Ishikawa (cell line): ENCODE results near the gene PAPPA.

ENCODE experiments used
- CEBPB ChIP-seq: IDR thresholded peaks from 2 replicates; pipeline ENCODE4 v1.6.1; 2012
- CREB1 ChIP-seq: IDR thresholded peaks from 2 replicates; pipeline ENCODE4 v1.6.1; 2012; ENCODE audit warnings: low read depth
- EGR1 ChIP-seq: IDR thresholded peaks from 2 replicates; pipeline ENCODE4 v1.6.1; 2012
- EP300 ChIP-seq: IDR thresholded peaks from 2 replicates; pipeline ENCODE4 v1.6.1; 2012; ENCODE audit warnings: borderline replicate concordance
- FOXM1 ChIP-seq: IDR thresholded peaks from 2 replicates; pipeline ENCODE4 v1.6.1; 2012; ENCODE audit warnings: low read depth, borderline replicate concordance
- NFIC ChIP-seq: IDR thresholded peaks from 2 replicates; pipeline ENCODE4 v1.6.1; 2012
- RAD21 ChIP-seq: IDR thresholded peaks from 2 replicates; pipeline ENCODE4 v1.6.1; 2012; ENCODE audit warnings: low read depth
- TAF1 ChIP-seq: IDR thresholded peaks from 2 replicates; pipeline ENCODE4 v1.6.1; 2012; ENCODE audit warnings: low read depth, mild to moderate bottlenecking
- TCF12 ChIP-seq: IDR thresholded peaks from 2 replicates; pipeline ENCODE4 v1.6.1; 2012; ENCODE audit warnings: low read depth
- TEAD4 ChIP-seq: IDR thresholded peaks from 2 replicates; pipeline ENCODE4 v1.6.1; 2012
- YY1 ChIP-seq: IDR thresholded peaks from 2 replicates; pipeline ENCODE4 v1.6.1; 2012; ENCODE audit warnings: low read depth
- ZBTB7A ChIP-seq: IDR thresholded peaks from 2 replicates; pipeline ENCODE4 v1.6.1; 2012; ENCODE audit warnings: low read depth
- TF ChIP-seq, protein P1 (sequence below): IDR thresholded peaks from 2 replicates; pipeline ENCODE4 v1.6.1; 2012
- TF ChIP-seq, protein P2 (sequence below): IDR thresholded peaks from 2 replicates; pipeline ENCODE4 v1.6.1; 2012; ENCODE audit warnings: low read depth, mild to moderate bottlenecking
- TF ChIP-seq, protein P3 (sequence below): IDR thresholded peaks from 2 replicates; pipeline ENCODE4 v1.6.1; 2012

The PAPPA gene

DNA sequence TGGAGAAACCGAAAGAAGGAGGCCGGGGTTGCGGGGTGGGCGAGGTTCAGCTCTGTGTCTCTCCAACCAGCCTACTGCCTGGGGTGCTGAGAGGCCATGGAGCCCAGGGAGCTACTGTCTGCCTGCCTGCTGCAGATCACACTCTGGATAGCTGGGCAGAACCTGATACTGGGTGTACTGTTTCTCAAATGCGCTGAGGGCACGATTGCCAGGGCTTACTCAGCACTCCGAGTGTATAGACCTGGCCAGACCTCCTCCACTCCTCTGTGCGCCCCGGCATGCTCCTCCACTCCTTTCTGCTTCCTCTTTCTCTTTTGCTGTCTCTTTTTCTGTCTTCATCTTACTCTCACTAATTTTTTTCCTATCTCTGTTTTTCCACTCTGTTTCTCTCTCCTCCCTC lies 215.1 kb downstream of the PAPPA start:
- TF ChIP-seq RAD21, result no peak
- no peak for TF ChIP-seq FOXM1
- no peak for TF ChIP-seq TCF12

DNA sequence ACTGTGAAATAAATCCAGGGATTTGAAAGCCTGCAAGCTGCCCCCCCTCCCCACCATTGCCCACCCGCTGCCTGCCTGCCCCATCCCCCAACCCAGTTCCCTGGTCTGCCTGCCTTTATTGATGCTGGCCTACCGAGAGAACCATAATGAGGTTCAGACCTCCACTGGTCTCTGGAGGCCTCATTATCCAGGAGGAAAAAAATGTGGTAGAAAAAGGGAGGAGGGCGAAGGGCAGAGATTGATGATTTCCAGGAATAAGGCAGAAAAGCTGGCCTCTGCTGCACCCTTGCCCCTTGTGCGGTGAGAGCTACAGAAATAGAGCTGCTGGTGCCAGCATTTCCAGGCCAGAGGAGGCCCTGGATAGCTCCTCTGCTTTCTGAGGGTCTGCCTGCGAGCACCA lies 216.1 kb downstream of the PAPPA start:
- TF ChIP-seq YY1, result no peak
- TF ChIP-seq EGR1, result no peak
- TF ChIP-seq CREB1, result no peak
- TF ChIP-seq, protein P1, sequence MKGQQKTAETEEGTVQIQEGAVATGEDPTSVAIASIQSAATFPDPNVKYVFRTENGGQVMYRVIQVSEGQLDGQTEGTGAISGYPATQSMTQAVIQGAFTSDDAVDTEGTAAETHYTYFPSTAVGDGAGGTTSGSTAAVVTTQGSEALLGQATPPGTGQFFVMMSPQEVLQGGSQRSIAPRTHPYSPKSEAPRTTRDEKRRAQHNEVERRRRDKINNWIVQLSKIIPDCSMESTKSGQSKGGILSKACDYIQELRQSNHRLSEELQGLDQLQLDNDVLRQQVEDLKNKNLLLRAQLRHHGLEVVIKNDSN, result no peak
- TF ChIP-seq RAD21, result no peak
- TF ChIP-seq, protein P2, sequence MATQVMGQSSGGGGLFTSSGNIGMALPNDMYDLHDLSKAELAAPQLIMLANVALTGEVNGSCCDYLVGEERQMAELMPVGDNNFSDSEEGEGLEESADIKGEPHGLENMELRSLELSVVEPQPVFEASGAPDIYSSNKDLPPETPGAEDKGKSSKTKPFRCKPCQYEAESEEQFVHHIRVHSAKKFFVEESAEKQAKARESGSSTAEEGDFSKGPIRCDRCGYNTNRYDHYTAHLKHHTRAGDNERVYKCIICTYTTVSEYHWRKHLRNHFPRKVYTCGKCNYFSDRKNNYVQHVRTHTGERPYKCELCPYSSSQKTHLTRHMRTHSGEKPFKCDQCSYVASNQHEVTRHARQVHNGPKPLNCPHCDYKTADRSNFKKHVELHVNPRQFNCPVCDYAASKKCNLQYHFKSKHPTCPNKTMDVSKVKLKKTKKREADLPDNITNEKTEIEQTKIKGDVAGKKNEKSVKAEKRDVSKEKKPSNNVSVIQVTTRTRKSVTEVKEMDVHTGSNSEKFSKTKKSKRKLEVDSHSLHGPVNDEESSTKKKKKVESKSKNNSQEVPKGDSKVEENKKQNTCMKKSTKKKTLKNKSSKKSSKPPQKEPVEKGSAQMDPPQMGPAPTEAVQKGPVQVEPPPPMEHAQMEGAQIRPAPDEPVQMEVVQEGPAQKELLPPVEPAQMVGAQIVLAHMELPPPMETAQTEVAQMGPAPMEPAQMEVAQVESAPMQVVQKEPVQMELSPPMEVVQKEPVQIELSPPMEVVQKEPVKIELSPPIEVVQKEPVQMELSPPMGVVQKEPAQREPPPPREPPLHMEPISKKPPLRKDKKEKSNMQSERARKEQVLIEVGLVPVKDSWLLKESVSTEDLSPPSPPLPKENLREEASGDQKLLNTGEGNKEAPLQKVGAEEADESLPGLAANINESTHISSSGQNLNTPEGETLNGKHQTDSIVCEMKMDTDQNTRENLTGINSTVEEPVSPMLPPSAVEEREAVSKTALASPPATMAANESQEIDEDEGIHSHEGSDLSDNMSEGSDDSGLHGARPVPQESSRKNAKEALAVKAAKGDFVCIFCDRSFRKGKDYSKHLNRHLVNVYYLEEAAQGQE, result no peak
- TF ChIP-seq TAF1, result no peak
- TF ChIP-seq, protein P3, sequence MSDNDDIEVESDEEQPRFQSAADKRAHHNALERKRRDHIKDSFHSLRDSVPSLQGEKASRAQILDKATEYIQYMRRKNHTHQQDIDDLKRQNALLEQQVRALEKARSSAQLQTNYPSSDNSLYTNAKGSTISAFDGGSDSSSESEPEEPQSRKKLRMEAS, result no peak
- no peak for TF ChIP-seq TEAD4
- TF ChIP-seq NFIC, result no peak
- no peak for TF ChIP-seq CEBPB
- TF ChIP-seq FOXM1, result no peak
- no peak for TF ChIP-seq TCF12

DNA sequence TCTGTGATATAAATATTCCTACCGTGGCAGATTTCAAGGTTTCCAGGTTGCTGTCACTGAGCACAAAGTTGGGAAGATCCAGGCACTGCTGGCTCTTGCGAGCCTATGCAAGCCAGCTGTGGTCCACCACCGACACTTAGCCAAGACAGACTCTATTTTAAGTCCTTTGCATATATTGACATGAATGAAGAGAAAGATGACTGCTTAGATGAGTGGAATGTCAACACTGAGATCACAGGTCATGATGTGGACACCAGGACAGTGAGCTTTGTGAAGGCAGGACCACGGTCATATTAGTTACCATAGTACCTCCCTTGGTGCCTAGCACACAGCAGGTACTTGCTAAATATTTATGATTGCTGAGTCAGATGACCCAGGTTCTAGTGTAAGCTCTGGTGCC lies 217.0 kb downstream of the PAPPA start:
- TF ChIP-seq, protein P3, result no peak
- no peak for TF ChIP-seq EP300
- no peak for TF ChIP-seq FOXM1
- no peak for TF ChIP-seq TCF12
- TF ChIP-seq YY1, result no peak
- TF ChIP-seq TEAD4, result no peak

DNA sequence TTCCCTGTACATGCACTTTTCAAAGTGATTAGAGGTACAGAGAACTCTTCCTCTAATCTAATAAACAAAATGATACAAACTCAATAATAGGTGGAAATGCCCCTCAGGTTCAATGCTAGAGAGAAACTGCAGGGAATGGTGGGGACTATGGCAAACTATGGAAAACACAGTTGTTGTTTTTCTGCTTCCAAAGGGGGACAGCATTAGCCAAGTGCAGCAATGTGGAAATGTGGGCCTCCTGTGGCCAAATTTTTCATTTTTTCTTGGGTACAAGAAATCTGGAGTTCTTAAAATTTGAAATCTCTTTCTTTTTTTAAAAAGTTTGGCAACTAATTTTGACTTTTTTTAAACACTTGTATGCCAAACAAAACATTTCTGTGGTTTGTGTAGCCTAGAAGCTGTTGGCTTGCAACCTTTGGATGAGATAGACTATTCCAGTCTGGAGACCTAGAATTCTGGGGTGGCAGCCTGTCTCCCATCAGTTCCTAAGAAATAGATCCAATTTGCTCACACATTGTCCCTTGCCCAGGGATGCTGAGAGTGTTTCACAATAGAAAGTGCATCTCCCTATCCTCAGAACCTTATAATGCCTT lies 218.6 kb downstream of the PAPPA start:
- no peak for TF ChIP-seq YY1
- TF ChIP-seq CEBPB, result no peak
- TF ChIP-seq NFIC, result no peak
- TF ChIP-seq EGR1, result no peak
- TF ChIP-seq CREB1, result no peak
- TF ChIP-seq TEAD4, result no peak
- no peak for TF ChIP-seq RAD21
- no peak for TF ChIP-seq TAF1
- TF ChIP-seq, protein P1, result no peak
- no peak for TF ChIP-seq TCF12
- no peak for TF ChIP-seq EP300
- TF ChIP-seq, protein P3, result no peak
- no peak for TF ChIP-seq ZBTB7A
- TF ChIP-seq, protein P2, result no peak
- no peak for TF ChIP-seq FOXM1

DNA sequence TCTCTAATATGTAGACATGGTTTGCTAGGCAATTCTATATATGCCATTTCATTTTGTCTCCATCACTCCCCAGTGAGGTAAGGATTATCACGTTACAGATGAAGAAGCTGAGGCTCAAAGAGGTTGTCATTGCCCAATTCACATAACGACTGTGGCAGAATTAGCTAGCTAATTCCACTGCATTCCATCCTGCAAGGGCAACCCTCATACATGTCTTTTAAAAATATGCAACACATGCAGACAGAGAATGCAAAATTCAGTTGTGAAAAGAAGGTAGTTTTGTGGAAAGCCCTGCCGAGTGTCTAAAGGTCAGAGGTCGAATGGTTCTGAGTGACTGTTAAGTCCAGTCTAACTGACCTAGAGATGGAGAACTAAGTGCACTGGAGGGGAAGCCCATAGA lies 219.2 kb downstream of the PAPPA start:
- no peak for TF ChIP-seq YY1
- no peak for TF ChIP-seq EGR1
- TF ChIP-seq CREB1, result no peak
- TF ChIP-seq TCF12, result no peak
- no peak for TF ChIP-seq EP300
- TF ChIP-seq, protein P3, result no peak
- no peak for TF ChIP-seq CEBPB
- TF ChIP-seq TEAD4, result no peak
- TF ChIP-seq, protein P1, result no peak
- no peak for TF ChIP-seq FOXM1
- TF ChIP-seq, protein P2, result no peak
- TF ChIP-seq NFIC, result no peak
- no peak for TF ChIP-seq RAD21
